Measurements from ENCODE around the gene HTR3D.
A peak's percentile ranks its signal among the peaks of the same experiment; 100 is the strongest.
"Not testable (repeated sequence)": the region's sequence is repeated elsewhere in the genome, so short reads cannot be mapped to it uniquely, and the experiment has no call there.

HTR3D gene

GRCh38 chr3:184071142-184071541, 39.6 kb downstream of the HTR3D start:
- DNase-seq, result not testable (repeated sequence)

- DNase-seq, result no peak
These were observed 42.1 kb downstream of the HTR3D start for GRCh38 chr3:184073621-184074020.

- DNase-seq, result no peak
These were observed 44.4 kb downstream of the HTR3D start for GRCh38 chr3:184075901-184076300.

- DNase-seq, result no peak
These were observed 46.3 kb downstream of the HTR3D start for GRCh38 chr3:184077881-184078280.

GRCh38 chr3:184078851-184079250, 47.3 kb downstream of the HTR3D start:
- DNase-seq, result no peak

- no peak for DNase-seq
These were observed 49.7 kb downstream of the HTR3D start for GRCh38 chr3:184081116-184081830.

GRCh38 chr3:184082034-184082433, 50.5 kb downstream of the HTR3D start:
- no peak for DNase-seq

GRCh38 chr3:184082465-184082864, 50.9 kb downstream of the HTR3D start:
- DNase-seq, result no peak

GRCh38 chr3:184085389-184085852, 53.9 kb downstream of the HTR3D start:
- peak; percentile 79 to 86 for DNase-seq
